SK-N-MC (cell line): ENCODE measurements around the gene ITGA4.

Source experiments
- DNase-seq: peaks from one replicate; pipeline ENCODE4 v3.0.0-alpha.2; 2011; ENCODE audit warnings: low read depth, low spot score
- H3K27ac ChIP-seq: fragments of 200-600 bp; sonication (generic); 2 replicates; pipeline ENCODE4 v1.5.1; 2016; ENCODE audit warnings: mixed run types
- H3K36me3 ChIP-seq: fragments of 200-600 bp; sonication (generic); 2 replicates; pipeline ENCODE4 v1.6.1; 2017; ENCODE audit warnings: antibody characterized with exemption, low read length, mixed read lengths; ENCODE audit not compliant: insufficient read depth
- H3K4me3 ChIP-seq: fragments of 200-600 bp; sonication (generic); 2 replicates; pipeline ENCODE4 v1.5.1; 2016
- H3K9ac ChIP-seq: fragments of 200-600 bp; sonication (generic); 2 replicates; pipeline ENCODE4 v1.8.0; 2017; ENCODE audit warnings: mixed run types, mixed read lengths; ENCODE audit not compliant: insufficient read length
- H3K9me3 ChIP-seq: fragments of 200-600 bp; sonication (generic); 2 replicates; pipeline ENCODE4 v1.6.1; 2017; ENCODE audit warnings: low read depth, mild to moderate bottlenecking, antibody characterized with exemption, low read length, moderate library complexity, mixed read lengths
- EZH2 ChIP-seq: fragments of 200-600 bp; sonication (generic); IDR thresholded peaks from one replicate; pipeline ENCODE4 v1.6.1; 2017; ENCODE audit warnings: antibody characterized with exemption
- FOXP2 ChIP-seq: optimal IDR thresholded peaks from 2 replicates; pipeline ENCODE3; 2011; ENCODE audit warnings: mild to moderate bottlenecking, moderate library complexity; ENCODE audit not compliant: insufficient read depth; ENCODE audit errors: extremely low read length, control extremely low read depth
- POLR2AphosphoS5 ChIP-seq: IDR thresholded peaks from 2 replicates; pipeline ENCODE4 v1.6.1; 2012; ENCODE audit warnings: mild to moderate bottlenecking, low read depth, low read length, borderline replicate concordance

The ITGA4 gene

GRCh38 chr2:181457121-181457740, at the start of gene ITGA4:
ITGA4 (plus strand) TSS chr2:181457386; CDS start chr2:181457655, 269 bp downstream.
- Histone ChIP-seq H3K9ac (no peak within 1 kb of the TSS), H3K9me3 (no peaks in the 10 kb centered on the region), H3K36me3 (no peaks in the 10 kb centered on the region), H3K4me3 (peak within 1 kb of the TSS; percentile 42), H3K27ac (no peak within 1 kb of the TSS)
- DNase-seq = no peak
- TF ChIP-seq FOXP2 = no peak
- no peak for TF ChIP-seq EZH2
- TF ChIP-seq POLR2AphosphoS5 = no peak

- H3K36me3 ChIP-seq = no peaks in the 10 kb centered on the region
- H3K27ac ChIP-seq = no peak overlapping the region
- no peak for DNase-seq
- 0 out of 2 replicates have a peak, but pooled peaks cover 2% of the 10 kb centered on the region for H3K9me3 ChIP-seq
- TF ChIP-seq FOXP2 (no peak), POLR2AphosphoS5 (no peak), EZH2 (no peak)
- no peak overlapping the region for H3K4me3 ChIP-seq
- H3K9ac ChIP-seq = no peak overlapping the region
These were observed 48.3 kb upstream of the ITGA4 start for GRCh38 chr2:181408861-181409260.

- TF ChIP-seq POLR2AphosphoS5 (peak; percentile 27; the same call in 1 of the 2 replicates), FOXP2 (no peak), EZH2 (no peak)
- Histone ChIP-seq H3K27ac (0 out of 2 replicates have a peak overlapping the region, but pooled peaks have one; percentile 2), H3K9me3 (0 out of 2 replicates have a peak, but pooled peaks cover 2% of the 10 kb centered on the region), H3K36me3 (no peaks in the 10 kb centered on the region), H3K9ac (no peak overlapping the region), H3K4me3 (peak overlapping the region; percentile 50)
- peak; percentile 88 for DNase-seq
These were observed 45.9 kb upstream of the ITGA4 start for GRCh38 chr2:181411105-181411849.

- no peak overlapping the region for H3K27ac ChIP-seq
- no peak overlapping the region for H3K9ac ChIP-seq
- no peak for TF ChIP-seq POLR2AphosphoS5
- H3K9me3 ChIP-seq = no peaks in the 10 kb centered on the region
- no peaks in the 10 kb centered on the region for H3K36me3 ChIP-seq
- DNase-seq = no peak
- H3K4me3 ChIP-seq = no peak overlapping the region
These were observed 37.9 kb upstream of the ITGA4 start for GRCh38 chr2:181419129-181419855.

GRCh38 chr2:181420259-181421130, 36.7 kb upstream of the ITGA4 start:
- no peak overlapping the region for H3K4me3 ChIP-seq
- TF ChIP-seq EZH2 (no peak), FOXP2 (no peak), POLR2AphosphoS5 (no peak)
- no peaks in the 10 kb centered on the region for H3K36me3 ChIP-seq
- no peak overlapping the region for H3K27ac ChIP-seq
- no peaks in the 10 kb centered on the region for H3K9me3 ChIP-seq
- H3K9ac ChIP-seq = no peak overlapping the region
- DNase-seq = no peak

GRCh38 chr2:181421131-181421458, 36.1 kb upstream of the ITGA4 start:
- Histone ChIP-seq H3K27ac (no peak overlapping the region), H3K36me3 (no peaks in the 10 kb centered on the region), H3K9ac (no peak overlapping the region), H3K4me3 (no peak overlapping the region), H3K9me3 (no peaks in the 10 kb centered on the region)
- TF ChIP-seq POLR2AphosphoS5 (no peak), EZH2 (no peak), FOXP2 (no peak)
- DNase-seq = no peak

GRCh38 chr2:181421464-181421863, 35.7 kb upstream of the ITGA4 start:
- Histone ChIP-seq H3K9me3 (no peaks in the 10 kb centered on the region), H3K36me3 (no peaks in the 10 kb centered on the region), H3K27ac (no peak overlapping the region), H3K9ac (no peak overlapping the region), H3K4me3 (no peak overlapping the region)
- TF ChIP-seq FOXP2 = no peak
- no peak for TF ChIP-seq POLR2AphosphoS5
- no peak for TF ChIP-seq EZH2
- no peak for DNase-seq
